Measurements from ENCODE around the gene SLC30A3.

The SLC30A3 gene

GRCh38 chr2:27263287-27264252 lies 723 bp upstream of the SLC30A3 start:
- no peak for TF ChIP-seq EZH2 (optimal IDR thresholded peaks at IDR 0.05; ENCODE audit: low read depth, low read length)
- no peak for TF ChIP-seq CTCF (IDR thresholded peaks at IDR 0.05; ENCODE audit: low read length)
- TF ChIP-seq EZH2phosphoT487 (IDR thresholded peaks at IDR 0.05; ENCODE audit: low read length), result no peak
- no peaks in the 10 kb centered on the region for H3K9me2 ChIP-seq (replicated peaks; ENCODE audit: insufficient read depth, low read length)
- H2AFZ ChIP-seq (ENCODE audit: low read length), result peak overlapping the region; percentile 71
- peak overlapping the region; percentile 65 for H3K4me3 ChIP-seq (ENCODE audit: low read length)
- H4K20me1 ChIP-seq (ENCODE audit: insufficient read depth, low read length), result no peaks in the 10 kb centered on the region
- no peak overlapping the region for H3K27ac ChIP-seq (ENCODE audit: low read length)
- H3K9ac ChIP-seq (ENCODE audit: low read length), result no peak overlapping the region
- no peak for DNase-seq
- no peaks in the 10 kb centered on the region for H3K9me3 ChIP-seq (replicated peaks; ENCODE audit: insufficient read depth, low read length)
- H3K36me3 ChIP-seq (replicated peaks; ENCODE audit: insufficient read depth, low read length), result no peaks in the 10 kb centered on the region
- H3K4me1 ChIP-seq (ENCODE audit: low read length), result peaks cover 5% of the 10 kb centered on the region; the same call in 1 of the 2 replicates
- H3K4me2 ChIP-seq (ENCODE audit: low read depth, low read length), result peak overlapping the region; percentile 81
- H3K79me2 ChIP-seq (ENCODE audit: low read length), result no peaks in the 10 kb centered on the region
- peaks cover 56% of the 10 kb centered on the region for H3K27me3 ChIP-seq (replicated peaks; ENCODE audit: insufficient read depth, low read length)
- H3F3A ChIP-seq (ENCODE audit: insufficient read depth, low read length), result no peaks in the 10 kb centered on the region

- H3K4me2 ChIP-seq (ENCODE audit: low read depth, low read length), result no peak overlapping the region
- no peak overlapping the region for H3K9ac ChIP-seq (ENCODE audit: low read length)
- no peak for DNase-seq
- TF ChIP-seq EZH2 (optimal IDR thresholded peaks at IDR 0.05; ENCODE audit: low read depth, low read length), result no peak
- no peaks in the 10 kb centered on the region for H3K9me3 ChIP-seq (replicated peaks; ENCODE audit: insufficient read depth, low read length)
- H3K4me1 ChIP-seq (ENCODE audit: low read length), result peaks cover 5% of the 10 kb centered on the region; the same call in 1 of the 2 replicates
- H3K79me2 ChIP-seq (ENCODE audit: low read length), result no peaks in the 10 kb centered on the region
- no peaks in the 10 kb centered on the region for H3K36me3 ChIP-seq (replicated peaks; ENCODE audit: insufficient read depth, low read length)
- no peaks in the 10 kb centered on the region for H3F3A ChIP-seq (ENCODE audit: insufficient read depth, low read length)
- no peak overlapping the region for H3K27ac ChIP-seq (ENCODE audit: low read length)
- no peaks in the 10 kb centered on the region for H3K9me2 ChIP-seq (replicated peaks; ENCODE audit: insufficient read depth, low read length)
- no peak overlapping the region for H2AFZ ChIP-seq (ENCODE audit: low read length)
- no peak overlapping the region for H3K4me3 ChIP-seq (ENCODE audit: low read length)
- H3K27me3 ChIP-seq (replicated peaks; ENCODE audit: insufficient read depth, low read length), result peaks cover 71% of the 10 kb centered on the region
- no peaks in the 10 kb centered on the region for H4K20me1 ChIP-seq (ENCODE audit: insufficient read depth, low read length)
Measured at GRCh38 chr2:27261926-27262298, 935 bp downstream of the SLC30A3 start.

- no peak for DNase-seq
- no peaks in the 10 kb centered on the region for H3K9me3 ChIP-seq (replicated peaks; ENCODE audit: insufficient read depth, low read length)
- H3K4me2 ChIP-seq (ENCODE audit: low read depth, low read length), result no peak overlapping the region
- H3F3A ChIP-seq (ENCODE audit: insufficient read depth, low read length), result no peaks in the 10 kb centered on the region
- no peak for TF ChIP-seq EZH2phosphoT487 (IDR thresholded peaks at IDR 0.05; ENCODE audit: low read length)
- TF ChIP-seq CTCF (IDR thresholded peaks at IDR 0.05; ENCODE audit: low read length), result no peak
- no peak for TF ChIP-seq EZH2 (optimal IDR thresholded peaks at IDR 0.05; ENCODE audit: low read depth, low read length)
- H3K36me3 ChIP-seq (replicated peaks; ENCODE audit: insufficient read depth, low read length), result no peaks in the 10 kb centered on the region
- H3K79me2 ChIP-seq (ENCODE audit: low read length), result no peaks in the 10 kb centered on the region
- H3K4me1 ChIP-seq (ENCODE audit: low read length), result peaks cover 5% of the 10 kb centered on the region; the same call in 1 of the 2 replicates
- no peaks in the 10 kb centered on the region for H4K20me1 ChIP-seq (ENCODE audit: insufficient read depth, low read length)
- no peak overlapping the region for H3K4me3 ChIP-seq (ENCODE audit: low read length)
- no peak overlapping the region for H2AFZ ChIP-seq (ENCODE audit: low read length)
- no peak overlapping the region for H3K9ac ChIP-seq (ENCODE audit: low read length)
- H3K27me3 ChIP-seq (replicated peaks; ENCODE audit: insufficient read depth, low read length), result peaks cover 76% of the 10 kb centered on the region
- no peaks in the 10 kb centered on the region for H3K9me2 ChIP-seq (replicated peaks; ENCODE audit: insufficient read depth, low read length)
- H3K27ac ChIP-seq (ENCODE audit: low read length), result no peak overlapping the region
Measured at GRCh38 chr2:27261241-27261925, 1.5 kb downstream of the SLC30A3 start.

All from MM.1S (cell line).